GM12891 (cell line): ENCODE data around the gene PSMC6.

Experiments
- PAX5 ChIP-seq: IDR thresholded peaks from 2 replicates; pipeline ENCODE4 v1.6.1; 2011; ENCODE audit warnings: low read length, moderate library complexity, mild to moderate bottlenecking; ENCODE audit not compliant: insufficient read depth, severe bottlenecking
- POLR2A ChIP-seq: IDR thresholded peaks from 2 replicates; pipeline ENCODE4 v1.6.1; 2011; ENCODE audit warnings: low read depth, low read length, control low read depth
- POLR2AphosphoS5 ChIP-seq: IDR thresholded peaks from 2 replicates; pipeline ENCODE4 v1.6.1; 2011; ENCODE audit warnings: low read depth, low read length, control low read depth
- POU2F2 ChIP-seq: IDR thresholded peaks from 2 replicates; pipeline ENCODE4 v1.6.1; 2011; ENCODE audit warnings: low read depth, mild to moderate bottlenecking, control low read depth, low read length, moderate library complexity
- SPI1 ChIP-seq: IDR thresholded peaks from 2 replicates; pipeline ENCODE4 v1.6.1; 2011; ENCODE audit warnings: low read depth, low read length, control low read depth
- TAF1 ChIP-seq: IDR thresholded peaks from 2 replicates; pipeline ENCODE4 v1.6.1; 2011; ENCODE audit warnings: low read depth, low read length, control low read depth

- TF ChIP-seq POLR2A (no peak), SPI1 (no peak), POLR2AphosphoS5 (no peak), TAF1 (no peak), POU2F2 (no peak), PAX5 (no peak)
These were observed 62.9 kb downstream of the PSMC6 start for GRCh38 chr14:52769887-52770286.
